NCI-H128 (cell line): Measurements from ENCODE around the gene MED7.

Source experiments
- DNase-seq: peaks from one replicate; lab custom pipeline; 2025; ENCODE audit not compliant: unreplicated experiment; lab: John Stamatoyannopoulos, UW

Gene MED7

GRCh38 chr5:157164521-157164920 lies 21.9 kb upstream of the MED7 start:
- DNase-seq, result no peak

GRCh38 chr5:157162919-157163510 lies 20.4 kb upstream of the MED7 start:
- no peak for DNase-seq

GRCh38 chr5:157161996-157162395 lies 19.3 kb upstream of the MED7 start:
- no peak for DNase-seq

- DNase-seq, result no peak
These were observed 17.3 kb upstream of the MED7 start for GRCh38 chr5:157160001-157160400.

- DNase-seq, result no peak
These were observed 16.6 kb upstream of the MED7 start for GRCh38 chr5:157159209-157159751.

GRCh38 chr5:157157293-157157891 lies 14.7 kb upstream of the MED7 start:
- no peak for DNase-seq

- no peak for DNase-seq
These were observed 12.6 kb upstream of the MED7 start for GRCh38 chr5:157155297-157155696.

GRCh38 chr5:157150995-157151394 lies 8.3 kb upstream of the MED7 start:
- no peak for DNase-seq

GRCh38 chr5:157148734-157149615 lies 6.3 kb upstream of the MED7 start:
- DNase-seq, result peak; percentile 6

- DNase-seq, result no peak
These were observed 684 bp upstream of the MED7 start for GRCh38 chr5:157143127-157143971.

- no peak for DNase-seq
These were observed 5.0 kb downstream of the MED7 start for GRCh38 chr5:157137691-157138090.

- DNase-seq, result no peak
These were observed 10.4 kb downstream of the MED7 start for GRCh38 chr5:157132281-157132612.

GRCh38 chr5:157130925-157131324 lies 11.7 kb downstream of the MED7 start:
- no peak for DNase-seq

- DNase-seq, result no peak
These were observed 21.0 kb downstream of the MED7 start for GRCh38 chr5:157121709-157122108.

- no peak for DNase-seq
These were observed 22.6 kb downstream of the MED7 start for GRCh38 chr5:157120102-157120501.

- DNase-seq, result no peak
These were observed 26.1 kb downstream of the MED7 start for GRCh38 chr5:157116483-157116954.

GRCh38 chr5:157115502-157115901 lies 27.2 kb downstream of the MED7 start:
- no peak for DNase-seq

GRCh38 chr5:157115012-157115411 lies 27.7 kb downstream of the MED7 start:
- no peak for DNase-seq

GRCh38 chr5:157113002-157113401 lies 29.7 kb downstream of the MED7 start:
- no peak for DNase-seq

GRCh38 chr5:157109744-157110143 lies 32.9 kb downstream of the MED7 start:
- DNase-seq, result no peak

GRCh38 chr5:157108976-157109375 lies 33.7 kb downstream of the MED7 start, which contains the start of gene HAVCR2:
Gene HAVCR2, minus strand, starts transcription at chr5:157109044. Its CDS starts 61 bp downstream, at chr5:157108983.
- no peak for DNase-seq
